HepG2 (cell line): Measurements from ENCODE around the gene NR3C2.

Source experiments
- EHMT2 ChIP-seq: fragments of 200-600 bp; sonication (generic); IDR thresholded peaks from 2 replicates; pipeline ENCODE4 v1.7.0; 2017; ENCODE audit warnings: antibody characterized with exemption, low read depth, low read length, borderline replicate concordance
- EZH2 ChIP-seq: conservative IDR thresholded peaks from 2 replicates; pipeline ENCODE4 v1.6.1; 2012; ENCODE audit warnings: mild to moderate bottlenecking, low read depth, low read length, moderate library complexity
- KDM5B ChIP-seq: sonication (generic); formaldehyde crosslinking; IDR thresholded peaks from 2 replicates; pipeline ENCODE4 v1.4.0; 2020; ENCODE audit warnings: missing genetic modification reagents, mild to moderate bottlenecking, borderline replicate concordance
- KDM6A ChIP-seq: IDR thresholded peaks from 2 replicates; pipeline ENCODE4 v1.6.1; 2016; ENCODE audit warnings: low read depth
- MYPOP ChIP-seq: sonication (generic); formaldehyde crosslinking; IDR thresholded peaks from 2 replicates; pipeline ENCODE4 v1.8.1; 2023; ENCODE audit warnings: mild to moderate bottlenecking, moderate library complexity, missing genetic modification reagents
- NFE2L2 ChIP-seq: fragments of 150-350 bp; IDR thresholded peaks from 2 replicates; pipeline ENCODE4 v1.6.1; 2014; ENCODE audit warnings: low read length
- SNAPC5 ChIP-seq: sonication (generic); formaldehyde crosslinking; IDR thresholded peaks from 2 replicates; pipeline ENCODE4 v1.8.1; 2023; ENCODE audit warnings: mild to moderate bottlenecking, missing genetic modification reagents, borderline replicate concordance
- SUZ12 ChIP-seq: fragments of 150-350 bp; IDR thresholded peaks from 2 replicates; pipeline ENCODE4 v1.6.1; 2014; ENCODE audit warnings: low read depth, low read length
- ZBTB1 ChIP-seq: sonication (generic); formaldehyde crosslinking; IDR thresholded peaks from 2 replicates; pipeline ENCODE4 v1.4.0; 2020; ENCODE audit warnings: missing genetic modification reagents, borderline replicate concordance
- ZNF530 ChIP-seq: sonication (generic); formaldehyde crosslinking; IDR thresholded peaks from 2 replicates; pipeline ENCODE4 v1.5.0; 2020; ENCODE audit warnings: low read depth, mild to moderate bottlenecking, missing genetic modification reagents

- TF ChIP-seq SUZ12: no peak
- no peak for TF ChIP-seq KDM6A (CRISPR knock-in tag)
- TF ChIP-seq ZNF530: no peak
- no peak for TF ChIP-seq ZBTB1
- no peak for TF ChIP-seq EHMT2
- TF ChIP-seq NFE2L2: no peak
- no peak for TF ChIP-seq MYPOP (CRISPR knock-in tag)
- TF ChIP-seq SNAPC5 (CRISPR knock-in tag): no peak
- no peak for TF ChIP-seq KDM5B
- no peak for TF ChIP-seq EZH2
Observed at GRCh38 chr4:148329751-148330150, 112.5 kb downstream of the NR3C2 start.
